Gastrocnemius medialis (tissue), 4 donors: ENCODE results near the gene PRKG1.

Experiments
- POLR2A ChIP-seq, 2 donors: fragments of 450-650 bp; IDR thresholded peaks; one replicate each; pipeline ENCODE4 v1.6.1; 2017; ENCODE audit warnings: antibody characterized with exemption in 2 of 2, mild to moderate bottlenecking in 2 of 2, moderate library complexity in 2 of 2
- TF ChIP-seq, protein P1 (sequence below), 5 experiments: fragments of 450-650 bp in 3 of 5; fragments of 200-600 bp in 2 of 5; sonication (generic) in 2 of 5; IDR thresholded peaks in 4 of 5; conservative IDR thresholded peaks in 1 of 5; 1 replicate in 4 of 5; 2 replicates in 1 of 5; pipeline ENCODE4 v1.5.1; 2016 to 2019; ENCODE audit warnings: antibody characterized with exemption in 5 of 5, mild to moderate bottlenecking in 3 of 5, moderate library complexity in 3 of 5

DNA sequence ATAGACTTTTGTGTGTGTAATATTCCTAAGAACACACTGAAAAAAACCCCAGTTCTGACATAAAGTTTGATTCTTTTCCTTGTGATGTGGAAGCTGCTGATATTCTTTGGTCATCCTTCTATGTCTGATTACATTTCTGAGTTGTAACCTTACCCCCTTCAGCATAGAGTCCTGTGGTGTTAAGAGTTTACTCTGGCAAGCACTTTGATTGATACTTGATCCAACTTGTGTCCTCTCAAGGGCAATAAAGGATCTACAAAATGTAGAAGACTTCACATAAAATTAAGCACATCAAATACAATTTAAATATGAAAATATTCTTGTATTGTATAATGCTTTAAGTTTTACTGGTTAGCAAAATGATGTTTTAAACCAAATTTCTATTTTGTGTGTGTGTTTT, 1018.1 kb downstream of the PRKG1 start:
- no peak for TF ChIP-seq POLR2A (IDR thresholded peaks at IDR 0.05)
- TF ChIP-seq, protein P1, sequence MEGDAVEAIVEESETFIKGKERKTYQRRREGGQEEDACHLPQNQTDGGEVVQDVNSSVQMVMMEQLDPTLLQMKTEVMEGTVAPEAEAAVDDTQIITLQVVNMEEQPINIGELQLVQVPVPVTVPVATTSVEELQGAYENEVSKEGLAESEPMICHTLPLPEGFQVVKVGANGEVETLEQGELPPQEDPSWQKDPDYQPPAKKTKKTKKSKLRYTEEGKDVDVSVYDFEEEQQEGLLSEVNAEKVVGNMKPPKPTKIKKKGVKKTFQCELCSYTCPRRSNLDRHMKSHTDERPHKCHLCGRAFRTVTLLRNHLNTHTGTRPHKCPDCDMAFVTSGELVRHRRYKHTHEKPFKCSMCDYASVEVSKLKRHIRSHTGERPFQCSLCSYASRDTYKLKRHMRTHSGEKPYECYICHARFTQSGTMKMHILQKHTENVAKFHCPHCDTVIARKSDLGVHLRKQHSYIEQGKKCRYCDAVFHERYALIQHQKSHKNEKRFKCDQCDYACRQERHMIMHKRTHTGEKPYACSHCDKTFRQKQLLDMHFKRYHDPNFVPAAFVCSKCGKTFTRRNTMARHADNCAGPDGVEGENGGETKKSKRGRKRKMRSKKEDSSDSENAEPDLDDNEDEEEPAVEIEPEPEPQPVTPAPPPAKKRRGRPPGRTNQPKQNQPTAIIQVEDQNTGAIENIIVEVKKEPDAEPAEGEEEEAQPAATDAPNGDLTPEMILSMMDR (IDR thresholded peaks at IDR 0.05 in 4 of 5, conservative IDR thresholded peaks at IDR 0.05 in 1 of 5): no peak
